AG09309 (cell line): Measurements from ENCODE around the gene KIAA0930.

Experiments
- DNase-seq: peaks from one replicate; pipeline ENCODE4 v3.0.0-alpha.2; 2010; ENCODE audit warnings: low read depth
- H3K4me3 ChIP-seq: 2 replicates; pipeline ENCODE4 v1.5.1; 2011; ENCODE audit warnings: mild to moderate bottlenecking, low read depth, low read length, moderate library complexity; ENCODE audit not compliant: control insufficient read depth
- TF ChIP-seq, protein P1 (sequence below): IDR thresholded peaks from 2 replicates; pipeline ENCODE4 v1.5.1; 2011; ENCODE audit warnings: mild to moderate bottlenecking, low read depth, low read length, inconsistent platforms; ENCODE audit not compliant: insufficient read depth, control insufficient read depth; ENCODE audit errors: missing control alignments

KIAA0930 gene

DNA sequence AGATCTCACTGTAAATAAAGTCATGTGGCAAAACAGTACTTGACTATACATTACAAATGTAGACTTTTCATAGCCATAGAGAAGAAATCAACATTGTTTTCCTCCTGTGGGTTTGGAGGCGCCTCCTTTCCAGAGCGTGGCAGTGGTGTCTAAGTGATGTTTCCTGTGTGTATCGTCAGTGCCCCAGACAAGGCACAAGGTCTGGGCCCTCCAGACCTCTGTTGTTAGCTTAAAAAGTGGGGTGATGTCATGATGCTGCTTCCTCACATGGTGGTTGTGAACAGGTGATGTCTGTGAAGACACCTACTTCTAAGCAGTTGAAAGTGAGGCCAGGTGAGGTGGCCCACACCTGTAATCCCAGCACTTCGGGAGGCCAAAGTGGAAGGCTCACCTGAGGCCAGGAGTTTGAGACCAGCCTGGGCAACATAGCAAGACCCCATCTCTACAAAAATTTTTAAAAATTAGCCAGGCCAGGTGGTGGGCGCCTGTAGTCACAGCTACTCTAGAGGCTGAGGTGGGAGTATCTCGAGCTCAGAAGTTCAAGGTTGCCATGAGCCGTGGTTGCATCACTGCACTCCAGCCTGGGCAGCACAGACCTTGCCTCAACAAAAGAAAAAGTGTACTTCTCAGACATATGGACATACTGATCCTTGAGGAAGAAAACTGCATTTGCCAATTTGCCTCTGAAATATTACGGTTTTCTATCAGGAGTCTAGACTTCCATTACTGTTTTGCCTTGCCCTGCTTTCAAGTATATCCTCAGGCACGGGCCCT lies 61.2 kb downstream of the KIAA0930 start:
- no peak overlapping the region for H3K4me3 ChIP-seq
- TF ChIP-seq, protein P1, sequence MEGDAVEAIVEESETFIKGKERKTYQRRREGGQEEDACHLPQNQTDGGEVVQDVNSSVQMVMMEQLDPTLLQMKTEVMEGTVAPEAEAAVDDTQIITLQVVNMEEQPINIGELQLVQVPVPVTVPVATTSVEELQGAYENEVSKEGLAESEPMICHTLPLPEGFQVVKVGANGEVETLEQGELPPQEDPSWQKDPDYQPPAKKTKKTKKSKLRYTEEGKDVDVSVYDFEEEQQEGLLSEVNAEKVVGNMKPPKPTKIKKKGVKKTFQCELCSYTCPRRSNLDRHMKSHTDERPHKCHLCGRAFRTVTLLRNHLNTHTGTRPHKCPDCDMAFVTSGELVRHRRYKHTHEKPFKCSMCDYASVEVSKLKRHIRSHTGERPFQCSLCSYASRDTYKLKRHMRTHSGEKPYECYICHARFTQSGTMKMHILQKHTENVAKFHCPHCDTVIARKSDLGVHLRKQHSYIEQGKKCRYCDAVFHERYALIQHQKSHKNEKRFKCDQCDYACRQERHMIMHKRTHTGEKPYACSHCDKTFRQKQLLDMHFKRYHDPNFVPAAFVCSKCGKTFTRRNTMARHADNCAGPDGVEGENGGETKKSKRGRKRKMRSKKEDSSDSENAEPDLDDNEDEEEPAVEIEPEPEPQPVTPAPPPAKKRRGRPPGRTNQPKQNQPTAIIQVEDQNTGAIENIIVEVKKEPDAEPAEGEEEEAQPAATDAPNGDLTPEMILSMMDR, result no peak
- DNase-seq, result no peak

GRCh38 chr22:45172881-45173585 lies 67.7 kb downstream of the KIAA0930 start:
- TF ChIP-seq, protein P1, result no peak
- DNase-seq, result no peak
- H3K4me3 ChIP-seq, result no peak overlapping the region

DNA sequence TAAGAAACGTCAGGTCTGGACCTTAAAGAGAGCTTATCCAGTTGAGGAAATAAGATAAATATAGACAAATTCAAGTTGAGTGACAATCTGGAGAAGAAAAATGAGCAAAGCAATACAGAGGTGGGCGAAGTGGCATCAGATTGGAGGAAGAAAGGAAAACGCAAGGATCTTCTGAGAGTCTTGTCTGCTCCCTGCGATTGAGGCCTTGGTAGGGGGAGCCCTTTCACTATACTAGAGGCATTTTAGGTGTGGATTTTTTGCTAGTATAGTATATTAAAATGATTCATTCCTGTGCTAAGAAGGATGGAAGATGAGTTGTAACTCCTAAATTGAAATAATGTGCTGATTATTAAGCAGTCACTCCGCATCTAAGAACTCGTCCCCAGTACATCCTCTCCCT lies 68.9 kb downstream of the KIAA0930 start:
- TF ChIP-seq, protein P1, result no peak
- no peak for DNase-seq
- no peak overlapping the region for H3K4me3 ChIP-seq

- TF ChIP-seq, protein P1, result no peak
- H3K4me3 ChIP-seq, result no peak overlapping the region
- no peak for DNase-seq
Measured at GRCh38 chr22:45169591-45170466, 70.9 kb downstream of the KIAA0930 start.

DNA sequence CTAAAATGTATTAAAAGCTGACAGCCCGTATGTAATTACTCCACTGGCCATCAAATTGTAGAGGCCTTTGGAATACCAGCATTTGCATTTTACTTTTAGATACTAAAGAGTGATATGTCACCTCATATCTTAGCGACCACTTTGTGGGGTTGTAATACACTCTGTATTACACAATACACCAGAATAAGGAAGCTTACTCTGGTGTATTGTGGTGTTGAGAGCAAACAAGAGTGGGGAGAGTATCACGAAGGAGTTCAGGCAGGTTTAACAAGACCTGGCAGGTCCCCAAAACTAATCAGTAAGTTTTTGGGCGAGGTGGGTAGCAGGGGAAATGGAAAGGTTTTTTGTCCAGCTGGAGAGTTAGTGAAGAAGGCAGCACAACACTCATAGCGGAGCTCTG lies 73.8 kb downstream of the KIAA0930 start:
- H3K4me3 ChIP-seq, result no peak overlapping the region
- TF ChIP-seq, protein P1, result no peak
- DNase-seq, result no peak
